ENCODE results near the gene MAP3K3. TPM values are rescaled to one million over a fixed set of nuclear protein-coding genes. Genes with fewer than 3 reads are reported as not detected.

MAP3K3 gene
- total RNA-seq, 2 donors from 2014 or later: 44.0 to 72.0 TPM

- H3K36me3 ChIP-seq: no peaks in the 10 kb centered on the region
- no peak for DNase-seq (ENCODE audit: low spot score)
- H3K4me3 ChIP-seq: no peak overlapping the region
- intact Hi-C loops (cut with DNase I): no loop called here
- 51% methylated on average over 2 of the region's 2 CpGs for WGBS
- no peak overlapping the region for H3K27ac ChIP-seq
- no peaks in the 10 kb centered on the region for H3K27me3 ChIP-seq (replicated peaks; ENCODE audit: insufficient read depth)
- no peak for TF ChIP-seq POLR2AphosphoS5 (IDR thresholded peaks at IDR 0.05)
- TF ChIP-seq CTCF (IDR thresholded peaks at IDR 0.05): no peak
- no peak for TF ChIP-seq POLR2A (IDR thresholded peaks at IDR 0.05)
- no peaks in the 10 kb centered on the region for H3K4me1 ChIP-seq (replicated peaks)
- H3K9me3 ChIP-seq: no peaks in the 10 kb centered on the region
Observed at GRCh38 chr17:63635787-63636186, 13.6 kb downstream of the MAP3K3 start.

GRCh38 chr17:63639125-63639524 lies 16.9 kb downstream of the MAP3K3 start:
- Histone ChIP-seq H3K27ac (no peak overlapping the region), H3K4me3 (no peak overlapping the region), H3K4me1 (replicated peaks) (no peaks in the 10 kb centered on the region), H3K27me3 (replicated peaks; ENCODE audit: insufficient read depth) (no peaks in the 10 kb centered on the region), H3K36me3 (no peaks in the 10 kb centered on the region), H3K9me3 (no peaks in the 10 kb centered on the region)
- no peak for DNase-seq (ENCODE audit: low spot score)
- no peak for TF ChIP-seq POLR2A (IDR thresholded peaks at IDR 0.05)
- no peak for TF ChIP-seq POLR2AphosphoS5 (IDR thresholded peaks at IDR 0.05)
- TF ChIP-seq CTCF (IDR thresholded peaks at IDR 0.05): no peak
- 46% methylated on average over 1 of the region's 1 CpG for WGBS
- intact Hi-C loops (cut with DNase I): no loop called here

- 95% methylated on average over 4 of the region's 4 CpGs for WGBS
- Histone ChIP-seq H3K27ac (no peak overlapping the region), H3K4me1 (replicated peaks) (no peaks in the 10 kb centered on the region), H3K9me3 (no peaks in the 10 kb centered on the region), H3K4me3 (no peak overlapping the region), H3K36me3 (no peaks in the 10 kb centered on the region), H3K27me3 (replicated peaks; ENCODE audit: insufficient read depth) (no peaks in the 10 kb centered on the region)
- TF ChIP-seq CTCF (IDR thresholded peaks at IDR 0.05) (no peak), POLR2A (IDR thresholded peaks at IDR 0.05) (no peak), POLR2AphosphoS5 (IDR thresholded peaks at IDR 0.05) (no peak)
- intact Hi-C loops (cut with DNase I): no loop called here
- no peak for DNase-seq (ENCODE audit: low spot score)
Observed at GRCh38 chr17:63640038-63640437, 17.8 kb downstream of the MAP3K3 start.

- no peaks in the 10 kb centered on the region for H3K9me3 ChIP-seq
- H3K27ac ChIP-seq: no peak overlapping the region
- H3K27me3 ChIP-seq (replicated peaks; ENCODE audit: insufficient read depth): no peaks in the 10 kb centered on the region
- H3K4me3 ChIP-seq: no peak overlapping the region
- TF ChIP-seq POLR2A (IDR thresholded peaks at IDR 0.05) (no peak), CTCF (IDR thresholded peaks at IDR 0.05) (no peak), POLR2AphosphoS5 (IDR thresholded peaks at IDR 0.05) (no peak)
- H3K4me1 ChIP-seq (replicated peaks): peaks cover 4% of the 10 kb centered on the region
- 90% methylated on average over 4 of the region's 4 CpGs for WGBS
- no peak for DNase-seq (ENCODE audit: low spot score)
- intact Hi-C loops (cut with DNase I): no loop called here
- H3K36me3 ChIP-seq: no peaks in the 10 kb centered on the region
Observed at GRCh38 chr17:63641692-63642448, 19.7 kb downstream of the MAP3K3 start.

- intact Hi-C loops (cut with DNase I): no loop called here
- DNase-seq (ENCODE audit: low spot score): no peak
- Histone ChIP-seq H3K4me3 (no peak overlapping the region), H3K4me1 (replicated peaks) (peaks cover 4% of the 10 kb centered on the region), H3K9me3 (no peaks in the 10 kb centered on the region), H3K36me3 (no peaks in the 10 kb centered on the region), H3K27me3 (replicated peaks; ENCODE audit: insufficient read depth) (no peaks in the 10 kb centered on the region), H3K27ac (no peak overlapping the region)
- TF ChIP-seq CTCF (IDR thresholded peaks at IDR 0.05) (no peak), POLR2AphosphoS5 (IDR thresholded peaks at IDR 0.05) (no peak), POLR2A (IDR thresholded peaks at IDR 0.05) (no peak)
- WGBS: 94% methylated on average over 7 of the region's 7 CpGs
Observed at GRCh38 chr17:63644846-63645245, 22.6 kb downstream of the MAP3K3 start.
